Measurements from ENCODE around the gene ACTRT3. TPM values are rescaled to one million over a fixed set of nuclear protein-coding genes. Genes with fewer than 3 reads are reported as not detected.

ACTRT3 gene
- total RNA-seq, 1 donor, result 4.3 TPM

- Histone ChIP-seq H2AFZ (ENCODE audit: low read length) (peak overlapping the region; percentile 98), H3K4me1 (ENCODE audit: insufficient read depth, low read length) (peaks cover 20% of the 10 kb centered on the region), H3K27me3 (ENCODE audit: insufficient read depth, low read length) (no peaks in the 10 kb centered on the region), H3K4me2 (ENCODE audit: insufficient read depth, low read length) (peak overlapping the region; percentile 85), H3K9me3 (ENCODE audit: low read depth, low read length) (peaks cover 1% of the 10 kb centered on the region), H3K27ac (ENCODE audit: low read depth, low read length) (no peak overlapping the region), H3K4me3 (ENCODE audit: insufficient read depth, low read length) (peak overlapping the region; percentile 78), H4K20me1 (ENCODE audit: insufficient read depth, low read length) (no peaks in the 10 kb centered on the region), H3K36me3 (ENCODE audit: insufficient read depth, low read length) (no peaks in the 10 kb centered on the region), H3K79me2 (ENCODE audit: insufficient read depth, low read length) (no peaks in the 10 kb centered on the region)
- TF ChIP-seq CTCF (IDR thresholded peaks at IDR 0.05; ENCODE audit: extremely low read depth, low read depth, low read length), result peak; percentile 34
- no peak for DNase-seq (ENCODE audit: insufficient read length, low spot score, missing footprints)
These were observed 44.6 kb upstream of the ACTRT3 start for GRCh38 chr3:169813757-169814517.

- Histone ChIP-seq H3K4me3 (ENCODE audit: insufficient read depth, low read length) (peak overlapping the region; percentile 78), H4K20me1 (ENCODE audit: insufficient read depth, low read length) (no peaks in the 10 kb centered on the region), H3K4me1 (ENCODE audit: insufficient read depth, low read length) (peaks cover 20% of the 10 kb centered on the region), H3K36me3 (ENCODE audit: insufficient read depth, low read length) (no peaks in the 10 kb centered on the region), H3K27me3 (ENCODE audit: insufficient read depth, low read length) (no peaks in the 10 kb centered on the region), H3K27ac (ENCODE audit: low read depth, low read length) (no peak overlapping the region), H2AFZ (ENCODE audit: low read length) (peak overlapping the region; percentile 98), H3K4me2 (ENCODE audit: insufficient read depth, low read length) (peak overlapping the region; percentile 85), H3K9me3 (ENCODE audit: low read depth, low read length) (peaks cover 1% of the 10 kb centered on the region), H3K79me2 (ENCODE audit: insufficient read depth, low read length) (no peaks in the 10 kb centered on the region)
- TF ChIP-seq CTCF (IDR thresholded peaks at IDR 0.05; ENCODE audit: extremely low read depth, low read depth, low read length), result no peak
- DNase-seq (ENCODE audit: insufficient read length, low spot score, missing footprints), result no peak
These were observed 43.9 kb upstream of the ACTRT3 start for GRCh38 chr3:169813278-169813677.

- TF ChIP-seq CTCF (IDR thresholded peaks at IDR 0.05; ENCODE audit: extremely low read depth, low read depth, low read length), result no peak
These were observed 43.2 kb upstream of the ACTRT3 start, which contains the start of the genes LRRC34 and LRRIQ4 for GRCh38 chr3:169812332-169813235. Gene LRRC34 (minus strand): TSS chr3:169812904. CDS start chr3:169812548, 356 bp downstream. Gene LRRIQ4 (plus strand): TSS chr3:169812870. CDS start chr3:169821922, 9,052 bp downstream.

More at GRCh38 chr3:169812332-169813235, 43.2 kb upstream of the ACTRT3 start, which contains the start of the genes LRRC34 and LRRIQ4:
- Histone ChIP-seq H3K9me3 (ENCODE audit: low read depth, low read length) (peaks cover 1% of the 10 kb centered on the region), H3K27me3 (ENCODE audit: insufficient read depth, low read length) (no peaks in the 10 kb centered on the region), H3K4me3 (ENCODE audit: insufficient read depth, low read length) (peak within 1 kb of the TSS; percentile 78), H3K27ac (ENCODE audit: low read depth, low read length) (peak within 1 kb of the TSS; percentile 52), H4K20me1 (ENCODE audit: insufficient read depth, low read length) (no peaks in the 10 kb centered on the region), H3K36me3 (ENCODE audit: insufficient read depth, low read length) (no peaks in the 10 kb centered on the region), H3K4me1 (ENCODE audit: insufficient read depth, low read length) (peaks cover 16% of the 10 kb centered on the region), H3K4me2 (ENCODE audit: insufficient read depth, low read length) (peak within 1 kb of the TSS; percentile 85), H2AFZ (ENCODE audit: low read length) (peak within 1 kb of the TSS; percentile 98), H3K79me2 (ENCODE audit: insufficient read depth, low read length) (no peaks in the 10 kb centered on the region)
- DNase-seq (ENCODE audit: insufficient read length, low spot score, missing footprints), result peak; percentile 91
